Mesothelial cell of epicardium (in vitro differentiated cells): ENCODE data around the gene CNTN1. TPM values are rescaled to one million over a fixed set of nuclear protein-coding genes. Genes with fewer than 3 reads are reported as not detected.

ENCODE experiments used
- DNase-seq, 2 experiments: peaks; one replicate each; pipeline ENCODE4 v3.0.0; 2021; ENCODE audit warnings: low spot score in 2 of 2; ENCODE audit not compliant: unreplicated experiment in 2 of 2
- H3K27ac Mint-ChIP-seq: 2 replicates; pipeline ENCODE4 v1.8.0; 2021; ENCODE audit warnings: mixed read lengths
- H3K27me3 Mint-ChIP-seq: 2 replicates; pipeline ENCODE4 v1.8.0; 2021; ENCODE audit warnings: low read depth, mixed read lengths
- H3K36me3 Mint-ChIP-seq: 2 replicates; pipeline ENCODE4 v1.8.0; 2021; ENCODE audit warnings: mixed read lengths
- H3K4me1 Mint-ChIP-seq: 2 replicates; pipeline ENCODE4 v1.8.0; 2021; ENCODE audit warnings: mixed read lengths
- H3K4me3 Mint-ChIP-seq: 2 replicates; pipeline ENCODE4 v1.8.0; 2021; ENCODE audit warnings: mild to moderate bottlenecking, moderate library complexity, mixed read lengths
- H3K9me3 Mint-ChIP-seq: 2 replicates; pipeline ENCODE4 v1.8.0; 2021; ENCODE audit warnings: mixed read lengths
- total RNA-seq: library from RNA; stranded (reverse); gene quantifications from 3 replicates; pipeline ENCODE4 v1.2.1, GENCODE V29; 2021
- TF ChIP-seq, protein P1 (sequence below): fragments of 200-600 bp; sonication (generic); IDR thresholded peaks from one replicate; pipeline ENCODE4 v1.5.0; 2021; ENCODE audit warnings: antibody characterized with exemption; ENCODE audit not compliant: unreplicated experiment

CNTN1 gene
- total RNA-seq, 1 donor from 2014 or later: 22.4 TPM

DNA sequence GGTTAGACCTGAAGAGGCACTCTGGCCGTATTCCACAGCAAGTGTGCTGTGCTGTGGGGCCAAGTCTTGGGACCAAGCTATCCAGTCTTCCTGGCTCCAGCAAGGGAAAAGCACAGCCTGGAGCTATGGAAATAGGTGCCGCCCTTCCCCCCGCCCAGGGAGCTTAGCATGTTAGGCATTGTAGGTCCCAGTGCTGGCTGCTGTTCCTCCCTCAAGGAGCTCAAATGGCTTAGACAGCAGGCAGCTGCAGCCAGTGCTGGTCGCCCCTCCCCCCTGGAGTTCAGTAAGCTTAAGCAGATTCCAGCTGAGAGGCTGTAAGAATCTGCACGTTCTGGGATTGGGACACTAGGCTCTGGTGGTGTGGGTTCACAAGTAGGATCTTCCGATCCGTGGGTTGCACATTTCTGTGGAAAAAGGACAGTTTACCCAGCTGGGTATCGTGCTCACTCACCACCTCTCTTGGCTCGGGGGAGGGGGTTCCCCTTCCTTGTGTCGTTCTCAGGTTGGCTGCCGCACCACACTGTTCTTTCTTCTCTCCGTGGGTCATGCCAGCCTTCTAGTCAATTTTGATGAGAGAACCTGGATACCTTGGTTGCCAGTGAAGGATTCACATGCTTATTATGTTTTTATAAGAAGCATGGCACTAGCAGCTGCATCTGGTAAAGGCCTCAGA is 127.3 kb downstream of the CNTN1 start:
- peaks cover 10% of the 10 kb centered on the region for H3K4me1 Mint-ChIP-seq
- H3K36me3 Mint-ChIP-seq: no peaks in the 10 kb centered on the region
- H3K27me3 Mint-ChIP-seq: no peaks in the 10 kb centered on the region
- TF ChIP-seq, protein P1, sequence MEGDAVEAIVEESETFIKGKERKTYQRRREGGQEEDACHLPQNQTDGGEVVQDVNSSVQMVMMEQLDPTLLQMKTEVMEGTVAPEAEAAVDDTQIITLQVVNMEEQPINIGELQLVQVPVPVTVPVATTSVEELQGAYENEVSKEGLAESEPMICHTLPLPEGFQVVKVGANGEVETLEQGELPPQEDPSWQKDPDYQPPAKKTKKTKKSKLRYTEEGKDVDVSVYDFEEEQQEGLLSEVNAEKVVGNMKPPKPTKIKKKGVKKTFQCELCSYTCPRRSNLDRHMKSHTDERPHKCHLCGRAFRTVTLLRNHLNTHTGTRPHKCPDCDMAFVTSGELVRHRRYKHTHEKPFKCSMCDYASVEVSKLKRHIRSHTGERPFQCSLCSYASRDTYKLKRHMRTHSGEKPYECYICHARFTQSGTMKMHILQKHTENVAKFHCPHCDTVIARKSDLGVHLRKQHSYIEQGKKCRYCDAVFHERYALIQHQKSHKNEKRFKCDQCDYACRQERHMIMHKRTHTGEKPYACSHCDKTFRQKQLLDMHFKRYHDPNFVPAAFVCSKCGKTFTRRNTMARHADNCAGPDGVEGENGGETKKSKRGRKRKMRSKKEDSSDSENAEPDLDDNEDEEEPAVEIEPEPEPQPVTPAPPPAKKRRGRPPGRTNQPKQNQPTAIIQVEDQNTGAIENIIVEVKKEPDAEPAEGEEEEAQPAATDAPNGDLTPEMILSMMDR: no peak
- no peak overlapping the region for H3K27ac Mint-ChIP-seq
- H3K4me3 Mint-ChIP-seq: no peak overlapping the region
- peak; percentile 28 to 55 for DNase-seq
- H3K9me3 Mint-ChIP-seq: peaks cover 19% of the 10 kb centered on the region

DNA sequence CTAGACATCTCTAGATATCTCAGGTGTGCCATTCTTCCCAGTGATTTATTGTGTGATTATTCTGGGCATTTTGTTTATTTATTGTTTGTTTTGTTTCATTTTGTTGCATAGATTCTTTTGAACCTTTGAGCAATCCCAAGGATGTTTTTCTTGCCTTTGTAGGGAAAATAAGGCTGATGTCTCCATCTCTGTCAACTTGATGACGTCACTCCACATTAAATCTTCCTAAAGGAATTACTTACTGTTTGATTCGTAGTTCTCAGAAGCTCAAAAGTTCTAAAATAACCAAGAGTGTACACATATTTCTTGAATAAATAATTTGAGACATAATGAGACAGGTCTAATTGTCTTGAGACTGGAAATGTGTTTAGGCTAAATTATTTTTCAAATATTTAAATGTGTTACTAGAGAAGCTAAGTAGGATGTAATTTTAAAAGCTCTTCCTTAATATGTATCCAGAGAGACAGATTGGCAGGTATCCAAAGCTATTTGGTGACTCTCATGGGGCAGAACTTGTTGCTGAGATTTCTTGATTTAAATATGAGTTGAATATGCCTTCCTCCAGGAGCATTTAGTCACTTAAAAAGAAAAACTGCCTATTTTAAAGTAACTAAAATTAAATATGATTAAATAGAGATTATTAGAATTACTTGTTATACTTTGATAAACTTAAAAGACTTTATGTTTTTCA is 128.7 kb downstream of the CNTN1 start:
- H3K27ac Mint-ChIP-seq: no peak overlapping the region
- no peak for DNase-seq
- no peak overlapping the region for H3K4me3 Mint-ChIP-seq
- H3K4me1 Mint-ChIP-seq: peaks cover 10% of the 10 kb centered on the region
- TF ChIP-seq, protein P1: no peak
- H3K27me3 Mint-ChIP-seq: no peaks in the 10 kb centered on the region
- H3K9me3 Mint-ChIP-seq: peaks cover 19% of the 10 kb centered on the region
- H3K36me3 Mint-ChIP-seq: no peaks in the 10 kb centered on the region

DNA sequence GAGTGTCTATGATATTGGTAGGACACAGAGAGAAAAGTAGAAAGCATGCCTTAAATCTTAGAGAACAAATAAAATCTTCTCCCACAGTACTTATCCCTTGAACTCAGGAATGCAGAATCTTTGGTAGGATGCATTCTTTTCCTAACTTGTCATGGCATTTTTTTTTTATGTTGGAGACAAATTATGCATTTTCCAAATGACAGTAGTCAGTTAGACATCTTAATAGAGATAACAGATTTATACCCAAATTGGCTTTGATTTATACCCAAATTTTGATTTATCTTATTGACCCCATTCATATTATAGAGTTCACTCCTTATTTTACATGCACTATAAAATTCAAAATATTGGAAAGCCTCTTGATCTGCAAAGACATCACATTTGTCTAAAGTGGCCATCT is 132.9 kb downstream of the CNTN1 start:
- Mint-ChIP-seq H3K4me1 (peaks cover 22% of the 10 kb centered on the region), H3K27me3 (peaks cover 11% of the 10 kb centered on the region), H3K9me3 (no peaks in the 10 kb centered on the region), H3K27ac (no peak overlapping the region), H3K36me3 (no peaks in the 10 kb centered on the region), H3K4me3 (no peak overlapping the region)
- TF ChIP-seq, protein P1: no peak
- no peak for DNase-seq

DNA sequence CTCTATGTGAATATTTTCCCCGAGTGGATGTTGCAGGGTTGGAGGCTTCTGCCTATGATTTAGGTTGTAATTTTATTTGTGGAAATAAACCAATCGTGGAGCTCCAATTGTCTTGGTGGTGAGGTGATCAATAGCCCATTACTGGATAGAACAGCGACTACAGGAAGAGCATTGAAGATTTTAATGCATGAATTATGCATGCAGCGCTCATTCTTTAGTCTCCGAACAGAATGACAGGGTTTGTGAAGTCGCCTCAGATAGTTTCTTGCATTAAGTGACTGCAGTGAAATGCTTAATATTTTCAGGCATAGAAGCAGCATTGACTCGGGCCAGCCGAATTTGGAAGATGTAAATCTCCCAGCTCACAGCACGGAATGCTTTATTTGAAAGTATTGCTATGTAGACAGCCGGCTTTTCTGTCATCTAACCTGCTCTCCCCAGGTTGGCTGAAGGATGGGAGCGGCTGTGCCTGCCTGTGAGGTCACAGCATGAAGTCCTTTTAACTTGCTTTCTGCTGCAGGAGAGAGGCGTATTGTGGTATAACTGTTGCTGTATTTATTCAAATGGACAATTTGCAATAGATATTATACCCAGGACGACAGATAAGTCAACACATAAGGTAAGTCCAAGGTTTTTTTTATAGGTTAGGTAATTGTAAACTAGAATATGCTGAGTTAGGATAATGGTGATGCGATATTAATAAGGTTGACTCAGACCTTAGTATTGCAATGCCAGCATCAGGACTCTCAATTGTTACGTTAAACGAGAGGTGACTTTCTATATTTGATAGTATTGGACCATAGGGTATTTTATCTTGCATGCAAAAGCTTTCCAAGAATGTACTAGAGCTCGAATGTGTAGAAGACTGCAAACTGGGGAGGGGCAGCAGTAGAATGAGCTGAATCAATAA is 135.7 kb downstream of the CNTN1 start:
- TF ChIP-seq, protein P1: no peak
- Mint-ChIP-seq H3K4me3 (peak overlapping the region; percentile 11), H3K36me3 (no peaks in the 10 kb centered on the region), H3K27ac (no peak overlapping the region), H3K4me1 (peaks cover 17% of the 10 kb centered on the region), H3K9me3 (no peaks in the 10 kb centered on the region), H3K27me3 (peaks cover 11% of the 10 kb centered on the region)
- no peak for DNase-seq

DNA sequence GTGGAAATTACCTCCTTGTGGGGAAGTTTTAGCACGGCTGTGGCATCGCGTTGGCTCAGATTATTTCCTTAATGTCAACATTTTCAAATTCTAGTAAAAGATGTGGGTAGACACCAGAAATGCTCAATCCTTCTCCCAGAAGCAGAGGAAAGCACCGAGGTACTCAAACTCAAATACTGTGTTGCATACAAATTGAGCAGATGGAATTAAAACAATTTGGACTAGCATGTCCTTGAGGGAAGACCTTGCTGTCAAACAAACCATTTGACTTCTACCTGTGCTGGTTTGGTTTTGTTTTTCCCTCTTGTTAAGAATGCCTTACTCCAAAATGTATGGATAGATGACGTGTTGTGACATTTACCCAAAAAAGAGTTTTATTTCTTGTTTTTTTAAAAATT is 136.4 kb downstream of the CNTN1 start:
- H3K4me1 Mint-ChIP-seq: peaks cover 17% of the 10 kb centered on the region
- H3K27ac Mint-ChIP-seq: no peak overlapping the region
- H3K36me3 Mint-ChIP-seq: no peaks in the 10 kb centered on the region
- no peak overlapping the region for H3K4me3 Mint-ChIP-seq
- TF ChIP-seq, protein P1: no peak
- no peak for DNase-seq
- H3K9me3 Mint-ChIP-seq: no peaks in the 10 kb centered on the region
- peaks cover 11% of the 10 kb centered on the region for H3K27me3 Mint-ChIP-seq
